Measurements from ENCODE around the gene CFL1.

GRCh38 chr11:65866509-65867283, 8.7 kb upstream of the CFL1 start:
- TF ChIP-seq CTCF (conservative IDR thresholded peaks at IDR 0.05 in 1 of 2, IDR thresholded peaks at IDR 0.05 in 1 of 2; ENCODE audit: low read depth in 1 of 2, low read length in 2 of 2) (no peak), EZH2 (IDR thresholded peaks at IDR 0.05; ENCODE audit: low read length, missing control alignments) (no peak)
